Transverse colon (tissue), 3 donors: ENCODE measurements around the gene PIGA.

ENCODE experiments used
- POLR2A ChIP-seq: fragments of 450-650 bp; IDR thresholded peaks from one replicate; pipeline ENCODE4 v1.6.1; 2016; ENCODE audit warnings: antibody characterized with exemption, mild to moderate bottlenecking, moderate library complexity
- TF ChIP-seq, protein P1 (sequence below), 5 experiments: fragments of 200-600 bp in 3 of 5; fragments of 450-650 bp in 2 of 5; sonication (generic) in 3 of 5; IDR thresholded peaks; 1 replicate in 2 of 5; 2 replicates in 3 of 5; pipeline ENCODE4 v1.5.1; 2016 to 2017; ENCODE audit warnings: antibody characterized with exemption in 5 of 5, inconsistent platforms in 3 of 5, mild to moderate bottlenecking in 2 of 5, moderate library complexity in 1 of 5

DNA sequence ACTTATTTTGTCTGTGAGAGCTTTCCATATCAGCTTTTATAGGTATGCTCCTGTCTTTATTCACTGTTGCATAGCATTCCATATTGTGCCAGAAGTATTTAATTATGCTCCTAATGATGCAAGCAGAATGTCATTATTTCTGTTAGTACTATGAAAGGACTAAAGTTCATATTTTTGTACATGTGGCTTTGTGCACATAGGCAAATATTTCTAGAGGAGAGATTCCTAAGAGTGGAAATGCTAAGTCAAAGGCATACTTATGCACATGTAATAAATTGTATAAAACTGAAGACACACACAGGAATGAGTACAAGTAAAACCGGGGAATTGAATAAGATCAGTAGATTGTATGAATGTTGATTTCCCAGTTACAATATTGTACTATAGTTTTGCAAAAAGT is 63.6 kb downstream of the PIGA start:
- TF ChIP-seq, protein P1, sequence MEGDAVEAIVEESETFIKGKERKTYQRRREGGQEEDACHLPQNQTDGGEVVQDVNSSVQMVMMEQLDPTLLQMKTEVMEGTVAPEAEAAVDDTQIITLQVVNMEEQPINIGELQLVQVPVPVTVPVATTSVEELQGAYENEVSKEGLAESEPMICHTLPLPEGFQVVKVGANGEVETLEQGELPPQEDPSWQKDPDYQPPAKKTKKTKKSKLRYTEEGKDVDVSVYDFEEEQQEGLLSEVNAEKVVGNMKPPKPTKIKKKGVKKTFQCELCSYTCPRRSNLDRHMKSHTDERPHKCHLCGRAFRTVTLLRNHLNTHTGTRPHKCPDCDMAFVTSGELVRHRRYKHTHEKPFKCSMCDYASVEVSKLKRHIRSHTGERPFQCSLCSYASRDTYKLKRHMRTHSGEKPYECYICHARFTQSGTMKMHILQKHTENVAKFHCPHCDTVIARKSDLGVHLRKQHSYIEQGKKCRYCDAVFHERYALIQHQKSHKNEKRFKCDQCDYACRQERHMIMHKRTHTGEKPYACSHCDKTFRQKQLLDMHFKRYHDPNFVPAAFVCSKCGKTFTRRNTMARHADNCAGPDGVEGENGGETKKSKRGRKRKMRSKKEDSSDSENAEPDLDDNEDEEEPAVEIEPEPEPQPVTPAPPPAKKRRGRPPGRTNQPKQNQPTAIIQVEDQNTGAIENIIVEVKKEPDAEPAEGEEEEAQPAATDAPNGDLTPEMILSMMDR (IDR thresholded peaks at IDR 0.05), result no peak
- no peak for TF ChIP-seq POLR2A
